Measurements from ENCODE around the gene ADGRL3.
"Not testable (repeated sequence)": the region's sequence is repeated elsewhere in the genome, so short reads cannot be mapped to it uniquely, and the experiment has no call there.

- TF ChIP-seq EP300, CTCF (IDR thresholded peaks at IDR 0.05): not testable (repeated sequence)
Measured at GRCh38 chr4:61372817-61373216, 172.7 kb downstream of the ADGRL3 start.
